SK-N-SH (cell line): ENCODE data around the gene SLC16A11. TPM values are rescaled to one million over a fixed set of nuclear protein-coding genes. Genes with fewer than 3 reads are reported as not detected.

Source experiments
- CTCF ChIA-PET: fragments of 300-600, 350-600 bp; formaldehyde crosslinking; extraction: SDS; loops from one replicate; lab custom pipeline; 2021; lab: Yijun Ruan, JAX
- POLR2A ChIA-PET: fragments of 350-600 bp; sonication (Branson Sonifier 250); formaldehyde crosslinking; extraction: SDS; loops from one replicate; lab custom pipeline; 2020; ENCODE audit warnings: antibody characterized with exemption, inconsistent platforms; lab: Yijun Ruan, JAX
- DNase-seq: peaks from one replicate; pipeline ENCODE4 v3.0.0; 2012
- H2AFZ ChIP-seq: fragments of 200-600 bp; sonication (generic); 2 replicates; pipeline ENCODE4 v1.8.1; 2016; ENCODE audit warnings: antibody characterized with exemption, mild to moderate bottlenecking, low read depth
- H3F3A ChIP-seq: fragments of 200-600 bp; sonication (generic); replicated peaks from 2 replicates; pipeline ENCODE3; 2016; ENCODE audit warnings: antibody characterized with exemption, mild to moderate bottlenecking; ENCODE audit not compliant: insufficient read depth
- H3K27ac ChIP-seq, 2 experiments: fragments of 200-500 bp in 1 of 2; fragments of 200-600 bp in 1 of 2; sonication (Bioruptor generic) in 1 of 2; sonication (generic), shearing (Covaris generic) in 1 of 2; 2 replicates each; pipeline versions ENCODE4 v1.5.1 to v1.6.1; 2014 to 2016; ENCODE audit warnings: low read depth in 2 of 2, inconsistent platforms in 1 of 2, low read length in 1 of 2, mild to moderate bottlenecking in 1 of 2, mixed read lengths in 1 of 2
- H3K27me3 ChIP-seq: fragments of 200-600 bp; sonication (generic), shearing (Covaris generic); 2 replicates; pipeline ENCODE4 v1.6.1; 2016; ENCODE audit warnings: mixed run types; ENCODE audit not compliant: insufficient read depth
- H3K36me3 ChIP-seq, 2 experiments: fragments of 200-500 bp in 1 of 2; fragments of 200-600 bp in 1 of 2; sonication (Bioruptor generic) in 1 of 2; sonication (generic) in 1 of 2; replicated peaks in 1 of 2; 2 replicates each; pipeline versions ENCODE3 to v1.5.1; 2014 to 2016; ENCODE audit warnings: low read length in 1 of 2, mild to moderate bottlenecking in 1 of 2; ENCODE audit not compliant: insufficient read depth in 2 of 2, control insufficient read depth in 1 of 2
- H3K4me1 ChIP-seq, 2 experiments: fragments of 200-500 bp in 1 of 2; fragments of 200-600 bp in 1 of 2; sonication (Bioruptor generic) in 1 of 2; sonication (generic), shearing (Covaris generic) in 1 of 2; 2 replicates each; pipeline versions ENCODE4 v1.5.1 to v1.6.1; 2014 to 2016; ENCODE audit warnings: low read depth in 1 of 2, low read length in 1 of 2, mixed run types in 1 of 2; ENCODE audit not compliant: insufficient read depth in 2 of 2, control insufficient read depth in 1 of 2
- H3K4me2 ChIP-seq: fragments of 200-600 bp; sonication (generic), shearing (Covaris generic); 2 replicates; pipeline ENCODE4 v1.6.1; 2017; ENCODE audit warnings: mixed run types
- H3K4me3 ChIP-seq, 2 experiments: fragments of 200-500 bp in 1 of 2; fragments of 200-600 bp in 1 of 2; sonication (Bioruptor generic) in 1 of 2; sonication (generic), shearing (Covaris generic) in 1 of 2; 2 replicates each; pipeline versions ENCODE4 v1.5.1 to v1.8.1; 2014 to 2016; ENCODE audit warnings: low read depth in 2 of 2, inconsistent platforms in 1 of 2, low read length in 1 of 2, mild to moderate bottlenecking in 1 of 2, mixed read lengths in 1 of 2, moderate library complexity in 1 of 2
- H3K79me2 ChIP-seq: fragments of 200-600 bp; sonication (generic); 2 replicates; pipeline ENCODE4 v1.8.1; 2017; ENCODE audit warnings: mild to moderate bottlenecking; ENCODE audit not compliant: insufficient read depth
- H3K9ac ChIP-seq: fragments of 200-600 bp; sonication (generic); 2 replicates; pipeline ENCODE4 v1.6.1; 2017; ENCODE audit warnings: mixed run types
- H3K9me2 ChIP-seq: fragments of 200-600 bp; sonication (generic); 2 replicates; pipeline ENCODE4 v1.6.1; 2017; ENCODE audit warnings: mixed run types
- H3K9me3 ChIP-seq: fragments of 200-600 bp; sonication (generic); 2 replicates; pipeline ENCODE4 v1.6.1; 2017; ENCODE audit warnings: mixed run types, mild to moderate bottlenecking, moderate library complexity
- H4K20me1 ChIP-seq: fragments of 200-600 bp; sonication (generic); 2 replicates; pipeline ENCODE4 v1.6.1; 2017; ENCODE audit warnings: mild to moderate bottlenecking, mixed run types; ENCODE audit not compliant: insufficient read depth
- CHD2 ChIP-seq: fragments of 150-350 bp; IDR thresholded peaks from 2 replicates; pipeline ENCODE4 v1.6.1; 2018; ENCODE audit warnings: low read length; ENCODE audit not compliant: partially characterized antibody
- ELF1 ChIP-seq: IDR thresholded peaks from 2 replicates; pipeline ENCODE4 v1.4.0; 2012
- FOXJ3 ChIP-seq: sonication (generic); formaldehyde crosslinking; IDR thresholded peaks from 2 replicates; pipeline ENCODE4 v1.5.1; 2020; ENCODE audit warnings: mild to moderate bottlenecking, missing genetic modification reagents
- GATA2 ChIP-seq: sonication (generic); formaldehyde crosslinking; IDR thresholded peaks from 2 replicates; pipeline ENCODE4 v1.5.0; 2020; ENCODE audit warnings: mild to moderate bottlenecking, missing genetic modification reagents
- JUND ChIP-seq: IDR thresholded peaks from 2 replicates; pipeline ENCODE4 v1.4.0; 2012
- MAX ChIP-seq: IDR thresholded peaks from 2 replicates; pipeline ENCODE4 v1.4.0; 2012; ENCODE audit warnings: low read depth
- MEF2A ChIP-seq: IDR thresholded peaks from 2 replicates; pipeline ENCODE4 v1.4.0; 2012; ENCODE audit warnings: low read depth, borderline replicate concordance
- NFIC ChIP-seq: IDR thresholded peaks from 2 replicates; pipeline ENCODE4 v1.4.0; 2012; ENCODE audit warnings: borderline replicate concordance
- NRF1 ChIP-seq: IDR thresholded peaks from 2 replicates; pipeline ENCODE4 v1.6.1; 2012; ENCODE audit warnings: low read depth, mild to moderate bottlenecking, low read length
- POLR2AphosphoS5 ChIP-seq: IDR thresholded peaks from 2 replicates; pipeline ENCODE4 v1.6.1; 2012; ENCODE audit warnings: low read depth, low read length
- RAD21 ChIP-seq: IDR thresholded peaks from 2 replicates; pipeline ENCODE4 v1.6.1; 2012; ENCODE audit warnings: mild to moderate bottlenecking, low read length
- REST ChIP-seq: IDR thresholded peaks from 2 replicates; pipeline ENCODE4 v1.6.1; 2012; ENCODE audit warnings: mild to moderate bottlenecking, low read depth, low read length, moderate library complexity
- SMC3 ChIP-seq: IDR thresholded peaks from 2 replicates; pipeline ENCODE4 v1.6.1; 2012; ENCODE audit warnings: low read depth, low read length, improper control_type of control experiment
- TCF12 ChIP-seq: IDR thresholded peaks from 2 replicates; pipeline ENCODE4 v1.4.0; 2012
- ZBTB33 ChIP-seq: IDR thresholded peaks from 2 replicates; pipeline ENCODE4 v1.4.0; 2012; ENCODE audit warnings: low read depth, borderline replicate concordance
- WGBS: methylation state at CpG from one replicate; pipeline ENCODE4 v1.1.6; 2017; ENCODE audit warnings: low lambda C conversion rate; 5-methylcytosine and 5-hydroxymethylcytosine counted together
- polyA plus RNA-seq, 3 experiments: library from polyadenylated mRNA; depleted of rRNA; stranded (reverse); fragments of >200 nt; gene quantifications; 2 replicates each; pipeline ENCODE4 v1.2.3, GENCODE V29; 2012

SLC16A11 gene
- polyA plus RNA-seq, 1 of the 3 experiments (the other 2 are of a cell fraction): 0.12 TPM

- Histone ChIP-seq H3K4me2 (peak overlapping the region; percentile 78), H3K9ac (no peak overlapping the region), H2AFZ (peak overlapping the region; percentile 63; the same call in 1 of the 2 replicates)
Observed at GRCh38 chr17:7042501-7043181, 1.3 kb downstream of the SLC16A11 start.

GRCh38 chr17:7041607-7042500 lies 2.0 kb downstream of the SLC16A11 start:
- Histone ChIP-seq H3K79me2 (no peaks in the 10 kb centered on the region), H3K9me3 (no peaks in the 10 kb centered on the region), H3K4me2 (no peak overlapping the region), H3K9me2 (no peaks in the 10 kb centered on the region), H3K27ac (no peak overlapping the region), H4K20me1 (no peaks in the 10 kb centered on the region), H2AFZ (no peak overlapping the region), H3K4me1 (peaks cover 0 to 22% of the 10 kb centered on the region in 2 experiments; a peak in 1 of 4 replicates), H3K27me3 (peaks cover 20% of the 10 kb centered on the region; the same call in 1 of the 2 replicates), H3K36me3 (no peaks in the 10 kb centered on the region), H3K9ac (no peak overlapping the region), H3K4me3 (no peak overlapping the region), H3F3A (peaks cover 6% of the 10 kb centered on the region)
- ChIA-PET CTCF (interaction anchor here (1.6 to 20.1 kb wide), 5 partner anchors 10 to 254 kb away, joined by 4 to 502 read pairs (median 7); partner anchors contain the start of gene ASGR1), POLR2A (interaction anchor here (0.5 kb wide), 1 partner anchor 146 kb away, joined by 3 read pairs; no protein-coding TSS in a partner anchor)
- TF ChIP-seq FOXJ3 (CRISPR knock-in tag): no peak
- no peak for TF ChIP-seq GATA2
- no peak for TF ChIP-seq NFIC
- no peak for TF ChIP-seq NRF1
- TF ChIP-seq JUND: no peak
- no peak for TF ChIP-seq CHD2
- no peak for TF ChIP-seq ZBTB33
- TF ChIP-seq MAX: no peak
- TF ChIP-seq ELF1: no peak
- TF ChIP-seq RAD21: no peak
- no peak for TF ChIP-seq MEF2A
- DNase-seq: peak; percentile 69
- 58% methylated on average over 39 of the region's 43 CpGs for WGBS

More at GRCh38 chr17:7042501-7043181, 1.3 kb downstream of the SLC16A11 start:
- H3K36me3 ChIP-seq: no peaks in the 10 kb centered on the region
- peak; percentile 60 for DNase-seq
- ChIA-PET CTCF (interaction anchor here (1.1 to 20.1 kb wide), 5 partner anchors 9 to 254 kb away, joined by 3 to 502 read pairs (median 7); partner anchors contain the start of gene ASGR1), POLR2A (no interaction called here)
- H3K9me2 ChIP-seq: no peaks in the 10 kb centered on the region
- no peaks in the 10 kb centered on the region for H3K9me3 ChIP-seq
- H3K79me2 ChIP-seq: no peaks in the 10 kb centered on the region
- peaks cover 0 to 22% of the 10 kb centered on the region in 2 experiments; a peak in 1 of 4 replicates for H3K4me1 ChIP-seq
- H3K27me3 ChIP-seq: peaks cover 25% of the 10 kb centered on the region; the same call in 1 of the 2 replicates
- H4K20me1 ChIP-seq: no peaks in the 10 kb centered on the region
- no peak overlapping the region for H3K27ac ChIP-seq
- WGBS: 44% methylated on average over 42 of the region's 53 CpGs
- peaks cover 6% of the 10 kb centered on the region for H3F3A ChIP-seq
- TF ChIP-seq JUND (no peak), POLR2AphosphoS5 (no peak), NFIC (no peak), TCF12 (no peak), SMC3 (no peak), REST (no peak)
- peak overlapping the region in 1 of 2 experiments; percentile 40; a peak in 2 of 4 replicates for H3K4me3 ChIP-seq
